ENCODE results near the gene PALS2. TPM values are rescaled to one million over a fixed set of nuclear protein-coding genes. Genes with fewer than 3 reads are reported as not detected.

Gene PALS2
- total RNA-seq, 2 donors from 2014 or later, result 37.4 to 43.1 TPM

GRCh38 chr7:24580283-24580946, 7.2 kb downstream of the PALS2 start:
- intact Hi-C loops (cut with DNase I), result no loop called here

DNA sequence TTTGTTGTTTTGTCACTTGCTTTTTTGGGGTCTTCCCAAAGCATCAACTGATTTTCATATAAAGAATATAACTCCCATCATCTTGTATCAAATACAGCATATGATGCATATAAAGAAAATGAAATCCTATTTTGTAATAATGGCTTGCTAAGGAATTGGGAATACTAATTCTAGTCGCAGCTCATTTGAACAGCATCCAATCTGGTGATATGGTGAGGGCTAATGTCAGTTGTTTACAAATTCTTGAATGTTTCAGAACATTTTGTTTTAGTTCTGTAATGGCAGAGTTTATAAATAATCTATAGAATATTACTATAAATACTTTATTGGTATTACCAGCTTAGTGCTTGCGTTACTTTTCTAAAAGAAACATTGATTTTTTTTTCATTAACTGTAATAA, 8.9 kb downstream of the PALS2 start:
- no peak for DNase-seq (ENCODE audit: low spot score)
- intact Hi-C loops (cut with DNase I), result no loop called here

More at GRCh38 chr7:24580283-24580946, 7.2 kb downstream of the PALS2 start:
- no peak for DNase-seq (ENCODE audit: low spot score)

- intact Hi-C loops (cut with DNase I), result no loop called here
Measured at GRCh38 chr7:24587853-24588252, 14.6 kb downstream of the PALS2 start.

GRCh38 chr7:24591152-24591551, 17.9 kb downstream of the PALS2 start:
- no peak for DNase-seq (ENCODE audit: low spot score)
- intact Hi-C loops (cut with DNase I), result no loop called here

More at GRCh38 chr7:24587853-24588252, 14.6 kb downstream of the PALS2 start:
- DNase-seq (ENCODE audit: low spot score), result no peak

DNA sequence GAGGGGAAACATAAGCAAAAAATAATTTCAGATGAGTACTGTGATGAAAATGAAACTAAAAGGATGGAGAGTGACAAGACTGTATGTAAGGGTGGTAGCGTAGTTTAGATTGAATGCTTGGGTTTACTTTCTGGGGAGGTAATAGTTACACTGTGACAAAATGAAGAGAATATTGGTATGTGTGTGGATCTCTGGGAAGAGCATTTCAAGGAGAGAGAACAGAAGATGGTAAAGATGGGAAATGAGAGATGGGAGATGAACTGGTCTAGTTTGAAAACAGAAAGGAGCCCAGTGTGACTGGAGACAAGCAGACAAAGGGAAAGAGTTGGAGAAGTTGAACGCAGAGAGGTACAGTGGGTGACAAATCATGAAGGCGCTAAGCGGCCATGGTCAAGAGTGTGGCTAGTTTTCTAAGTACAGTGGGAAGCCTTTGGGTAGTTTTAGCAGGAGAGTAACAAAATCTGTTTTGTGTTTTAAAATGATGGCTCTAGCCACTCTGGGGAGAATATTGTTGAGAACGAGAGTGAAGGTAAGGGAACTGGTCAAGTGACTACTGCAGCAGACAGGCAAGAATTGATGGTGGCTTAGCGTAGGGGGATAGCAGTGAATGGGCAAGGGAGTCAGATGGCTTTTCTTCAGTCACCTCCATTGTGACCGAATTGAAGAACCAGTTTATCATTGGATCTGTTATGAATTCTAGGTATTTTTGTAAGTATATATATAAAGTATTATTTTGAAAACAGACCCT, 22.6 kb downstream of the PALS2 start:
- no peak for DNase-seq (ENCODE audit: low spot score)
- intact Hi-C loops (cut with DNase I), result no loop called here

DNA sequence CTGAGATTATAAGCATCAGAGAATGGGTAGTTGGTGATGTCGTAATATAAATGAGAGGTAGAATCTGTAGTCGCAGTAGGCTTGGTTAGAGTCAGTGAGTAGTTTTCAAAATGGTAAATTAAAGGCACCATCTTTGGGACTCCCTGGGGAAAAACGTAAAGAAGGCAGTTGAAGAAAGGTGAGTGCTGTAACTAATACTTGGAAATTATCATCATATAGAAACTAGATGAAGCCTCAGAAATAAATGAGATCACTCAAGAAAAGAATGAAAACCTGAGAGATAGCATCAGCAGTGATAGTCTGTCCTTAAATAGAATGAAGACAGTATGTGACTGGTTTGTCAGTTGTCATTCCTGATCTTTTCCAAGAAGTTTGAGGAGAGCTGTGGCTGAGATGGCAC, 23.8 kb downstream of the PALS2 start:
- DNase-seq (ENCODE audit: low spot score), result no peak
- intact Hi-C loops (cut with DNase I), result no loop called here

GRCh38 chr7:24601600-24601999, 28.3 kb downstream of the PALS2 start:
- intact Hi-C loops (cut with DNase I), result no loop called here
- DNase-seq (ENCODE audit: low spot score), result no peak

DNA sequence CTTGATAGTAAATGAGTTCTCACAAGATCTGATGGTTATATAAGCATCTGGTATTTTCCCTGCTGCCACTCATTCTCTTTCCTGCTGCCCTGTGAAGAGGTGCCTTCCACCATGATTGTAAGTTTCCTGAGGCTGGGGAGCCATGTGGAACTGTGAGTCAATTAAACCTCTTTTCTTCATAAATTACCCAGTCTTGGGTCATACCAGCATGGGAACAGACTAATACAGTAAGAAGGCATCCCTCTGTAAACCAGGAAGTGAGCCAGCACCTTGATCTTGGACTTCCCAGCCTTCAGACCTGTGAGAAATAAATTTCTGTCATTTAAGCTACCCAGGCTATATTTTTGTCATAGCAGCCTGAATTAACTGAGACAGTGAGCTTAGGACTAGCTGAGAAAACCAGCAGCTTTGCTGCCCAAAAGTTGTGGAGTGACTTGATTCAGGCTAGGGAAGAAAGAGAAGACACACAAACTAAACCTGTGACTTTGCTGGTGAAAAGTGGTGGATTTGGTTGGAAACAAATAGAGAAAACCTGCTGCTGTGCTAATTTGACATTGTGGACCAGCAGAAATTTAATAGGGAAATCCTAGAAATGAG, 29.7 kb downstream of the PALS2 start:
- DNase-seq (ENCODE audit: low spot score), result no peak
- intact Hi-C loops (cut with DNase I), result no loop called here

GRCh38 chr7:24604630-24605029, 31.4 kb downstream of the PALS2 start:
- intact Hi-C loops (cut with DNase I), result no loop called here
- DNase-seq (ENCODE audit: low spot score), result no peak

GRCh38 chr7:24608504-24608903, 35.3 kb downstream of the PALS2 start:
- no peak for DNase-seq (ENCODE audit: low spot score)
- intact Hi-C loops (cut with DNase I), result no loop called here

- no peak for DNase-seq (ENCODE audit: low spot score)
- intact Hi-C loops (cut with DNase I), result no loop called here
Measured at GRCh38 chr7:24609059-24609458, 35.8 kb downstream of the PALS2 start.

DNA sequence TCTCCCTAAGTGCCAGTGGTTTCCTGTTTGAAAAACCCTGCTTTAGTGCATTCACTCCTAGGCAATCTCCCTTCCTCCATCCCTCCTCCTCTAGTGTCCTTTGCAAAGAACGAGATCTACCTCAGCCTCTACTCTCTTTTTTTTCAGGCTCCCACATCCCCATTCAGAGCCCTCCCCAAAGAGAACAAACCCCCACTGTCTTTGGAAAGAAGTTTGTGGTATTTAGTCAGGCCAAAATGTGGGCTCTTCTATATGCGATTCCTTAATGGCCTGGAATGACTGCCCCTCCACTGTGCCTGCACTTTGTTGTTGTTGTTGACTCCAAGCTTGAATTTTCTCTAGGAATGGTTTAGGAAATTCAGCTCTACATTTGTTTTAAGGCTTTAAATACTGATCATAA, 36.3 kb downstream of the PALS2 start:
- intact Hi-C loops (cut with DNase I), result no loop called here
- DNase-seq (ENCODE audit: low spot score), result no peak

DNA sequence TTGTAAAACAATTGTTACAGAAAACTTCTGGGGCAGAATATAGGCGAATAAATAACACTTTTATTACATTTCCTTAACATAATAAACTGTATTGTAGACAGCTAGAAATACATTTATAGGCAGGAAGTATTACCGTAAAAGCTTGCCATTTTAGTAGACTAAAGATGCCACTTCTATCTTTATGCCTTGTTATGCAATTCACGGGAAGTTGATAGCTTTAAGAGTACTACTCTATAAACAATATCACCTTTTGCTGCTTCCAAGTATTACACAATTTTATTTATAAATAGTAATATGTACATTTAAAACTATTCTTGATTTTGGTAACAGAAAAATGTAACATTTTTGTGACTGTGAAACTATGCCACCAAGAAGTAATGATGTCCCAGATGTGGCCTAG, 37.9 kb downstream of the PALS2 start:
- intact Hi-C loops (cut with DNase I), result no loop called here
- DNase-seq (ENCODE audit: low spot score), result no peak

- intact Hi-C loops (cut with DNase I), result no loop called here
- no peak for DNase-seq (ENCODE audit: low spot score)
Measured at GRCh38 chr7:24617957-24618616, 44.8 kb downstream of the PALS2 start.

- intact Hi-C loops (cut with DNase I), result no loop called here
- DNase-seq (ENCODE audit: low spot score), result no peak
Measured at GRCh38 chr7:24619978-24620377, 46.7 kb downstream of the PALS2 start.

- intact Hi-C loops (cut with DNase I), result no loop called here
- DNase-seq (ENCODE audit: low spot score), result no peak
Measured at GRCh38 chr7:24622646-24623182, 49.5 kb downstream of the PALS2 start.

Data from posterior vena cava (tissue), 2 donors.